HepG2 (cell line): ENCODE data around the gene GNB1. TPM values are rescaled to one million over a fixed set of nuclear protein-coding genes. Genes with fewer than 3 reads are reported as not detected.
A peak's percentile ranks its signal among the peaks of the same experiment; 100 is the strongest.

ENCODE experiments used
- ATF5 ChIP-seq: sonication (generic); formaldehyde crosslinking; IDR thresholded peaks from 2 replicates; pipeline ENCODE4 v1.4.0; 2020; ENCODE audit warnings: mild to moderate bottlenecking, low read depth, missing genetic modification reagents
- BORCS8-MEF2B ChIP-seq: sonication (generic); formaldehyde crosslinking; IDR thresholded peaks from 2 replicates; pipeline ENCODE4 v1.8.0; 2022; ENCODE audit warnings: mild to moderate bottlenecking, missing genetic modification reagents
- CBFB ChIP-seq: sonication (generic); formaldehyde crosslinking; IDR thresholded peaks from 2 replicates; pipeline ENCODE4 v1.4.0; 2020; ENCODE audit warnings: missing genetic modification reagents
- FUBP1 ChIP-seq: sonication (generic); formaldehyde crosslinking; IDR thresholded peaks from 2 replicates; pipeline ENCODE4 v1.5.1; 2020; ENCODE audit warnings: missing genetic modification reagents, mild to moderate bottlenecking, borderline replicate concordance
- GATA4 ChIP-seq: sonication (generic); IDR thresholded peaks from 2 replicates; pipeline ENCODE4 v1.6.1; 2016; ENCODE audit warnings: antibody characterized with exemption, low read depth, borderline replicate concordance
- KDM2A ChIP-seq: sonication (generic); formaldehyde crosslinking; IDR thresholded peaks from 2 replicates; pipeline ENCODE4 v1.4.0; 2020; ENCODE audit warnings: low read depth, missing genetic modification reagents, borderline replicate concordance
- KLF15 ChIP-seq: sonication (generic); formaldehyde crosslinking; IDR thresholded peaks from 2 replicates; pipeline ENCODE4 v1.8.1; 2023; ENCODE audit warnings: borderline replicate concordance, mild to moderate bottlenecking, inconsistent platforms, missing genetic modification reagents, mixed read lengths
- NCOA1 ChIP-seq: sonication (generic); formaldehyde crosslinking; IDR thresholded peaks from 2 replicates; pipeline ENCODE4 v1.9.0; 2021; ENCODE audit warnings: missing genetic modification reagents
- RBAK ChIP-seq: sonication (generic); formaldehyde crosslinking; IDR thresholded peaks from 2 replicates; pipeline ENCODE4 v1.5.1; 2020; ENCODE audit warnings: mild to moderate bottlenecking, missing genetic modification reagents
- RFXANK ChIP-seq: IDR thresholded peaks from 2 replicates; pipeline ENCODE4 v1.6.1; 2016
- SALL1 ChIP-seq: sonication (generic); formaldehyde crosslinking; IDR thresholded peaks from 2 replicates; pipeline ENCODE4 v1.8.0; 2022; ENCODE audit warnings: mild to moderate bottlenecking, missing genetic modification reagents
- SMAD3 ChIP-seq: sonication (generic); formaldehyde crosslinking; IDR thresholded peaks from 2 replicates; pipeline ENCODE4 v1.4.0; 2020; ENCODE audit warnings: missing genetic modification reagents
- SP1 ChIP-seq, 2 experiments: fragments of 450-650 bp in 1 of 2; sonication (generic) in 1 of 2; formaldehyde crosslinking in 1 of 2; IDR thresholded peaks; 2 replicates each; pipeline versions ENCODE4 v1.4.0 to v1.6.1; 2016 to 2020; ENCODE audit warnings: missing genetic modification reagents in 1 of 2
- SP2 ChIP-seq: sonication (generic); formaldehyde crosslinking; IDR thresholded peaks from 2 replicates; pipeline ENCODE4 v1.5.1; 2020; ENCODE audit warnings: mild to moderate bottlenecking, missing genetic modification reagents
- SRF ChIP-seq: IDR thresholded peaks from 2 replicates; pipeline ENCODE4 v1.6.1; 2011; ENCODE audit warnings: mild to moderate bottlenecking, low read depth, low read length, moderate library complexity
- TBX3 ChIP-seq: fragments of 450-650 bp; IDR thresholded peaks from 2 replicates; pipeline ENCODE4 v1.6.1; 2017; ENCODE audit warnings: antibody characterized with exemption, mild to moderate bottlenecking, inconsistent platforms, borderline replicate concordance
- ZBTB39 ChIP-seq: sonication (generic); formaldehyde crosslinking; IDR thresholded peaks from 2 replicates; pipeline ENCODE4 v1.5.0; 2020; ENCODE audit warnings: missing genetic modification reagents
- ZBTB7A ChIP-seq: sonication (generic); formaldehyde crosslinking; IDR thresholded peaks from 2 replicates; pipeline ENCODE4 v1.8.0; 2022; ENCODE audit warnings: mild to moderate bottlenecking, missing genetic modification reagents
- ZFX ChIP-seq: sonication (generic); formaldehyde crosslinking; IDR thresholded peaks from 2 replicates; pipeline ENCODE4 v1.4.0; 2020; ENCODE audit warnings: mild to moderate bottlenecking, low read depth, missing genetic modification reagents, moderate library complexity
- ZNF350 ChIP-seq: sonication (generic); formaldehyde crosslinking; IDR thresholded peaks from 2 replicates; pipeline ENCODE4 v1.4.0; 2020; ENCODE audit warnings: mild to moderate bottlenecking, low read depth, missing genetic modification reagents, borderline replicate concordance
- ZNF367 ChIP-seq: sonication (generic); formaldehyde crosslinking; IDR thresholded peaks from 2 replicates; pipeline ENCODE4 v1.4.0; 2020; ENCODE audit warnings: missing genetic modification reagents, borderline replicate concordance
- ZNF629 ChIP-seq: sonication (generic); formaldehyde crosslinking; conservative IDR thresholded peaks from 2 replicates; pipeline ENCODE4 v1.5.0; 2020; ENCODE audit warnings: missing genetic modification reagents
- ZNF709 ChIP-seq: sonication (generic); formaldehyde crosslinking; IDR thresholded peaks from 2 replicates; pipeline ENCODE4 v1.5.0; 2020; ENCODE audit warnings: mild to moderate bottlenecking, missing genetic modification reagents
- ZNF790 ChIP-seq: sonication (generic); formaldehyde crosslinking; IDR thresholded peaks from 2 replicates; pipeline ENCODE4 v1.8.0; 2022; ENCODE audit warnings: missing genetic modification reagents, mild to moderate bottlenecking, borderline replicate concordance
- ZNF800 ChIP-seq: sonication (generic); formaldehyde crosslinking; IDR thresholded peaks from 2 replicates; pipeline ENCODE4 v1.4.0; 2020; ENCODE audit warnings: missing genetic modification reagents
- ZSCAN31 ChIP-seq: sonication (generic); formaldehyde crosslinking; IDR thresholded peaks from 2 replicates; pipeline ENCODE4 v1.5.0; 2020; ENCODE audit warnings: low read depth, mild to moderate bottlenecking, missing genetic modification reagents
- ZSCAN9 ChIP-seq: IDR thresholded peaks from 2 replicates; pipeline ENCODE4 v1.6.1; 2016; ENCODE audit warnings: borderline replicate concordance
- polyA plus RNA-seq, 8 experiments: library from polyadenylated mRNA; depleted of rRNA in 3 of 8; stranded (reverse) in 7 of 8; unstranded in 1 of 8; fragments of >200 nt; fragmentation: Illumina TruSeq in 4 of 8; extraction: Trizol in 4 of 8; gene quantifications; 2 replicates each; pipeline versions ENCODE4 v1.2.1 to v1.2.3, GENCODE V29; 2011 to 2016; ENCODE audit warnings: low read depth in 4 of 8, missing spikeins in 1 of 8, mixed read lengths in 1 of 8; ENCODE audit not compliant: insufficient read depth in 1 of 8
- total RNA-seq, 5 experiments: library from RNA; depleted of rRNA; stranded (reverse); fragments of >200 nt; fragmentation: Illumina TruSeq; extraction: Trizol; gene quantifications; 2 replicates each; pipeline ENCODE4 v1.2.3, GENCODE V29; 2016; ENCODE audit warnings: low read depth in 1 of 5

GNB1 gene
- total and polyA plus RNA-seq, 2 of the 13 experiments (the other 11 are each of a cell fraction or from before 2014, with no cell fraction given): 66.2 to 327 TPM

- no peak for TF ChIP-seq ZNF800 (CRISPR knock-in tag)
- TF ChIP-seq NCOA1 (CRISPR knock-in tag): 0 out of 2 replicates have a peak, but pooled peaks have one; percentile 26
- no peak for TF ChIP-seq FUBP1 (CRISPR knock-in tag)
- TF ChIP-seq SP2: no peak
- TF ChIP-seq SALL1 (CRISPR knock-in tag): no peak
- 0 out of 2 replicates have a peak, but pooled peaks have one; percentile 4 for TF ChIP-seq GATA4
- TF ChIP-seq CBFB (CRISPR knock-in tag): no peak
- peak; percentile 53; the same call in 1 of the 2 replicates for TF ChIP-seq ZNF709
- no peak for TF ChIP-seq ZSCAN9
- TF ChIP-seq TBX3: no peak
- TF ChIP-seq ZBTB39 (CRISPR knock-in tag): no peak
- TF ChIP-seq SMAD3: no peak
- TF ChIP-seq RFXANK (CRISPR knock-in tag): no peak
- TF ChIP-seq SP1 (IDR thresholded peaks at IDR 0.05): no peak
- no peak for TF ChIP-seq SP1 (CRISPR knock-in tag; IDR thresholded peaks at IDR 0.05)
- TF ChIP-seq KDM2A: no peak
- no peak for TF ChIP-seq KLF15 (CRISPR knock-in tag)
- TF ChIP-seq SRF: no peak
- TF ChIP-seq ZBTB7A: no peak
- TF ChIP-seq ZNF790 (CRISPR knock-in tag): no peak
- TF ChIP-seq ZNF350 (CRISPR knock-in tag): 0 out of 2 replicates have a peak, but pooled peaks have one; percentile 39
- no peak for TF ChIP-seq ATF5 (CRISPR knock-in tag)
- TF ChIP-seq ZNF629 (CRISPR knock-in tag): no peak
- peak; percentile 46 for TF ChIP-seq ZFX
- TF ChIP-seq ZNF367 (CRISPR knock-in tag): no peak
- TF ChIP-seq BORCS8-MEF2B (CRISPR knock-in tag): no peak
- no peak for TF ChIP-seq RBAK (CRISPR knock-in tag)
- TF ChIP-seq ZSCAN31 (CRISPR knock-in tag): no peak
These were observed 111.6 kb downstream of the GNB1 start (continued) for GRCh38 chr1:1779320-1779675.
